Mesendoderm (in vitro differentiated cells): Measurements from ENCODE around the gene ADCY3.

ENCODE experiments used
- DNase-seq: peaks from one replicate; pipeline ENCODE4 v3.0.0; 2013
- H2AK5ac ChIP-seq: 2 replicates; pipeline ENCODE4 v1.6.1; 2013; ENCODE audit warnings: low read length, inconsistent platforms
- H2BK120ac ChIP-seq: 2 replicates; pipeline ENCODE4 v1.6.1; 2013; ENCODE audit warnings: low read depth, mild to moderate bottlenecking, low read length, moderate library complexity, mixed read lengths
- H2BK15ac ChIP-seq: replicated peaks from 2 replicates; pipeline ENCODE4 v1.6.1; 2013; ENCODE audit warnings: low read depth, mild to moderate bottlenecking, moderate library complexity
- H2BK5ac ChIP-seq: 2 replicates; pipeline ENCODE4 v1.6.1; 2013; ENCODE audit warnings: low read length, inconsistent platforms
- H3K18ac ChIP-seq: 2 replicates; pipeline ENCODE4 v1.6.1; 2013; ENCODE audit warnings: mild to moderate bottlenecking, low read length, mixed read lengths
- H3K23ac ChIP-seq: one replicate; pipeline ENCODE4 v1.6.1; 2013; ENCODE audit warnings: low read length
- H3K27ac ChIP-seq: 2 replicates; pipeline ENCODE4 v1.5.1; 2013; ENCODE audit warnings: low read depth, mild to moderate bottlenecking, inconsistent platforms, low read length, moderate library complexity
- H3K27me3 ChIP-seq: 2 replicates; pipeline ENCODE4 v1.6.1; 2013; ENCODE audit warnings: low read length, control low read depth, mild to moderate bottlenecking, inconsistent platforms; ENCODE audit not compliant: insufficient read depth, poor library complexity
- H3K36me3 ChIP-seq: 2 replicates; pipeline ENCODE4 v1.6.1; 2013; ENCODE audit warnings: low read length, inconsistent platforms; ENCODE audit not compliant: control insufficient read depth, insufficient read depth
- H3K4ac ChIP-seq: one replicate; pipeline ENCODE4 v1.6.1; 2013; ENCODE audit warnings: low read depth, mild to moderate bottlenecking, low read length, moderate library complexity
- H3K4me1 ChIP-seq: 2 replicates; pipeline ENCODE4 v1.6.1; 2013; ENCODE audit warnings: low read depth, low read length, inconsistent platforms; ENCODE audit not compliant: control insufficient read depth
- H3K4me2 ChIP-seq: 2 replicates; pipeline ENCODE4 v1.6.1; 2013; ENCODE audit warnings: low read length
- H3K4me3 ChIP-seq: 2 replicates; pipeline ENCODE4 v1.5.1; 2013; ENCODE audit warnings: mild to moderate bottlenecking, low read length
- H3K56ac ChIP-seq: one replicate; pipeline ENCODE4 v1.6.1; 2013; ENCODE audit warnings: low read length
- H3K79me1 ChIP-seq: 2 replicates; pipeline ENCODE4 v1.6.1; 2013; ENCODE audit warnings: low read length, inconsistent platforms
- H3K79me2 ChIP-seq: 2 replicates; pipeline ENCODE4 v1.6.1; 2013; ENCODE audit warnings: mild to moderate bottlenecking, low read length; ENCODE audit not compliant: control insufficient read depth, insufficient read depth
- H3K9ac ChIP-seq: 2 replicates; pipeline ENCODE4 v1.6.1; 2013; ENCODE audit warnings: low read length, inconsistent platforms
- H4K5ac ChIP-seq: one replicate; pipeline ENCODE4 v1.6.1; 2013; ENCODE audit warnings: low read length
- H4K8ac ChIP-seq: one replicate; pipeline ENCODE4 v1.6.1; 2013; ENCODE audit warnings: low read depth, mild to moderate bottlenecking, control low read depth, low read length, moderate library complexity
- WGBS: extraction: QIAGEN DNeasy Blood & Tissue Kit; methylation state at CpG from one replicate; pipeline ENCODE4 v1.1.7; 2013; ENCODE audit warnings: low lambda C conversion rate, missing lambda C conversion rate; ENCODE audit not compliant: insufficient coverage; ENCODE audit errors: extremely low coverage; 5-methylcytosine and 5-hydroxymethylcytosine counted together

Gene ADCY3

GRCh38 chr2:24930768-24931167 lies 10.7 kb upstream of the ADCY3 start:
- WGBS: no CpG with 5 or more reads among the region's 6 CpGs
- H3K27ac ChIP-seq: no peak overlapping the region
- H2BK5ac ChIP-seq: no peak overlapping the region
- H3K4me1 ChIP-seq: peaks cover 3% of the 10 kb centered on the region
- no peaks in the 10 kb centered on the region for H3K36me3 ChIP-seq
- no peak overlapping the region for H2AK5ac ChIP-seq
- H4K8ac ChIP-seq: no peak overlapping the region
- no peaks in the 10 kb centered on the region for H3K79me1 ChIP-seq
- H3K18ac ChIP-seq: no peak overlapping the region
- H4K5ac ChIP-seq: no peak overlapping the region
- H3K4ac ChIP-seq: no peak overlapping the region
- no peak overlapping the region for H2BK15ac ChIP-seq
- no peak overlapping the region for H3K23ac ChIP-seq
- no peak overlapping the region for H3K4me2 ChIP-seq
- H2BK120ac ChIP-seq: no peak overlapping the region
- no peak overlapping the region for H3K56ac ChIP-seq
- no peak for DNase-seq
- no peak overlapping the region for H3K9ac ChIP-seq
- H3K4me3 ChIP-seq: no peak overlapping the region
- no peaks in the 10 kb centered on the region for H3K79me2 ChIP-seq
- no peaks in the 10 kb centered on the region for H3K27me3 ChIP-seq

- no peak for DNase-seq
- no CpG with 5 or more reads among the region's 3 CpGs for WGBS
Measured at GRCh38 chr2:24929230-24929629, 9.2 kb upstream of the ADCY3 start.

GRCh38 chr2:24928036-24928435 lies 8.0 kb upstream of the ADCY3 start:
- Histone ChIP-seq H2BK120ac (no peak overlapping the region), H3K9ac (no peak overlapping the region), H3K4me2 (no peak overlapping the region), H3K18ac (no peak overlapping the region), H4K8ac (no peak overlapping the region), H3K23ac (no peak overlapping the region), H3K79me1 (no peaks in the 10 kb centered on the region), H2BK5ac (no peak overlapping the region), H3K4ac (no peak overlapping the region), H2BK15ac (no peak overlapping the region), H3K27ac (no peak overlapping the region), H3K36me3 (no peaks in the 10 kb centered on the region), H3K4me1 (peaks cover 3% of the 10 kb centered on the region), H3K56ac (no peak overlapping the region), H3K27me3 (no peaks in the 10 kb centered on the region), H3K79me2 (no peaks in the 10 kb centered on the region), H4K5ac (no peak overlapping the region), H3K4me3 (no peak overlapping the region), H2AK5ac (no peak overlapping the region)
- no peak for DNase-seq

More at GRCh38 chr2:24929230-24929629, 9.2 kb upstream of the ADCY3 start:
- Histone ChIP-seq H4K8ac (no peak overlapping the region), H2BK120ac (no peak overlapping the region), H2BK15ac (no peak overlapping the region), H2BK5ac (no peak overlapping the region), H3K23ac (no peak overlapping the region), H3K9ac (no peak overlapping the region), H3K56ac (no peak overlapping the region), H3K36me3 (no peaks in the 10 kb centered on the region), H3K79me2 (no peaks in the 10 kb centered on the region), H3K27ac (no peak overlapping the region), H3K79me1 (no peaks in the 10 kb centered on the region), H3K27me3 (no peaks in the 10 kb centered on the region), H3K4me3 (no peak overlapping the region), H3K4me2 (no peak overlapping the region), H3K4me1 (peaks cover 3% of the 10 kb centered on the region), H3K18ac (no peak overlapping the region), H3K4ac (no peak overlapping the region), H2AK5ac (no peak overlapping the region), H4K5ac (no peak overlapping the region)

GRCh38 chr2:24926602-24927252 lies 6.7 kb upstream of the ADCY3 start:
- H3K23ac ChIP-seq: no peak overlapping the region
- peak overlapping the region; percentile 86 for H3K56ac ChIP-seq
- H2BK5ac ChIP-seq: no peak overlapping the region
- H2BK120ac ChIP-seq: no peak overlapping the region
- peak; percentile 40 for DNase-seq
- peak overlapping the region; percentile 29 for H3K9ac ChIP-seq
- WGBS: no CpG with 5 or more reads among the region's 33 CpGs
- peaks cover 3% of the 10 kb centered on the region for H3K4me1 ChIP-seq
- no peak overlapping the region for H3K27ac ChIP-seq
- no peaks in the 10 kb centered on the region for H3K79me2 ChIP-seq
- H4K8ac ChIP-seq: no peak overlapping the region
- H3K4ac ChIP-seq: no peak overlapping the region
- no peaks in the 10 kb centered on the region for H3K79me1 ChIP-seq
- H2BK15ac ChIP-seq: no peak overlapping the region
- peak overlapping the region; percentile 84 for H4K5ac ChIP-seq
- H3K36me3 ChIP-seq: no peaks in the 10 kb centered on the region
- H3K18ac ChIP-seq: no peak overlapping the region
- H3K4me2 ChIP-seq: no peak overlapping the region
- H3K27me3 ChIP-seq: no peaks in the 10 kb centered on the region
- no peak overlapping the region for H3K4me3 ChIP-seq
- H2AK5ac ChIP-seq: no peak overlapping the region

GRCh38 chr2:24926220-24926601 lies 6.2 kb upstream of the ADCY3 start:
- peaks cover 3% of the 10 kb centered on the region for H3K4me1 ChIP-seq
- no peak overlapping the region for H2BK5ac ChIP-seq
- DNase-seq: no peak
- H2AK5ac ChIP-seq: peak overlapping the region; percentile 27
- no peak overlapping the region for H4K8ac ChIP-seq
- no peak overlapping the region for H3K4me2 ChIP-seq
- H3K27me3 ChIP-seq: no peaks in the 10 kb centered on the region
- H3K56ac ChIP-seq: peak overlapping the region; percentile 86
- no peaks in the 10 kb centered on the region for H3K36me3 ChIP-seq
- H3K23ac ChIP-seq: no peak overlapping the region
- H3K9ac ChIP-seq: no peak overlapping the region
- no peak overlapping the region for H2BK15ac ChIP-seq
- no peak overlapping the region for H2BK120ac ChIP-seq
- no peak overlapping the region for H3K27ac ChIP-seq
- H3K79me1 ChIP-seq: no peaks in the 10 kb centered on the region
- no peak overlapping the region for H3K18ac ChIP-seq
- no peak overlapping the region for H3K4me3 ChIP-seq
- no peak overlapping the region for H4K5ac ChIP-seq
- no peak overlapping the region for H3K4ac ChIP-seq
- H3K79me2 ChIP-seq: no peaks in the 10 kb centered on the region
- no CpG with 5 or more reads among the region's 14 CpGs for WGBS

- 100% methylated on average over 9 of the region's 10 CpGs for WGBS
- no peak overlapping the region for H3K4me2 ChIP-seq
Measured at GRCh38 chr2:24925815-24926214, 5.8 kb upstream of the ADCY3 start.

More at GRCh38 chr2:24925815-24926214, 5.8 kb upstream of the ADCY3 start:
- no peaks in the 10 kb centered on the region for H3K36me3 ChIP-seq
- H3K4ac ChIP-seq: no peak overlapping the region
- no peak overlapping the region for H2BK120ac ChIP-seq
- no peaks in the 10 kb centered on the region for H3K79me1 ChIP-seq
- no peak overlapping the region for H3K4me3 ChIP-seq
- H3K27ac ChIP-seq: no peak overlapping the region
- H4K8ac ChIP-seq: no peak overlapping the region
- no peak overlapping the region for H4K5ac ChIP-seq
- no peak overlapping the region for H3K18ac ChIP-seq
- peak overlapping the region; percentile 27 for H2AK5ac ChIP-seq
- no peak for DNase-seq
- H3K4me1 ChIP-seq: peaks cover 3% of the 10 kb centered on the region
- H3K79me2 ChIP-seq: no peaks in the 10 kb centered on the region
- no peaks in the 10 kb centered on the region for H3K27me3 ChIP-seq
- H3K9ac ChIP-seq: no peak overlapping the region
- no peak overlapping the region for H3K23ac ChIP-seq
- no peak overlapping the region for H2BK15ac ChIP-seq
- H2BK5ac ChIP-seq: no peak overlapping the region
- peak overlapping the region; percentile 10 for H3K56ac ChIP-seq
